Uterus (tissue), 2 donors: ENCODE results near the gene NIM1K.

Source experiments
- POLR2A ChIP-seq, 2 donors: fragments of 450-650 bp; IDR thresholded peaks; one replicate each; pipeline ENCODE4 v1.6.1; 2016; ENCODE audit warnings: antibody characterized with exemption in 2 of 2, mild to moderate bottlenecking in 1 of 2, moderate library complexity in 1 of 2
- TF ChIP-seq, protein P1 (sequence below), 4 experiments: fragments of 200-600 bp in 2 of 4; fragments of 450-650 bp in 2 of 4; sonication (generic) in 2 of 4; IDR thresholded peaks; one replicate each; pipeline ENCODE4 v1.5.1; 2016 to 2019; ENCODE audit warnings: antibody characterized with exemption in 4 of 4, mild to moderate bottlenecking in 2 of 4, moderate library complexity in 1 of 4

DNA sequence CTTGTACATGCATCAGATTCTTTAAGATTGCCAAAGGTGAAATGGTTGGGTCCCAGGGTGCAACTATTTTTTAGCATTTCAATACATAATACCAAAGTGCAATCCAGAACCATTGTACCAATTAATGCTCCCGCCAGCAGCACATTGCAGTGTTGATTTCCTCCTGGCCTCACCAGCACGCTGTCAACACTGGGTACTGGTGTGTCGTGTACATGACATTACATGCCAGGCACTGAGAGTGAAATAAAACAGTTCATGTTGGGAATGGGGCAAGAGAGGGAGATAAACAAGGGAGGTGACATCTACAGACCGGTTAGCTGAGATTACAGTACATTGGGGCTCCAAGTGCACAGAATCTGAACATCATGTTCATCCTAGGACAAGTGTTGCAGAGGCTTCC, 83.4 kb downstream of the NIM1K start:
- TF ChIP-seq, protein P1, sequence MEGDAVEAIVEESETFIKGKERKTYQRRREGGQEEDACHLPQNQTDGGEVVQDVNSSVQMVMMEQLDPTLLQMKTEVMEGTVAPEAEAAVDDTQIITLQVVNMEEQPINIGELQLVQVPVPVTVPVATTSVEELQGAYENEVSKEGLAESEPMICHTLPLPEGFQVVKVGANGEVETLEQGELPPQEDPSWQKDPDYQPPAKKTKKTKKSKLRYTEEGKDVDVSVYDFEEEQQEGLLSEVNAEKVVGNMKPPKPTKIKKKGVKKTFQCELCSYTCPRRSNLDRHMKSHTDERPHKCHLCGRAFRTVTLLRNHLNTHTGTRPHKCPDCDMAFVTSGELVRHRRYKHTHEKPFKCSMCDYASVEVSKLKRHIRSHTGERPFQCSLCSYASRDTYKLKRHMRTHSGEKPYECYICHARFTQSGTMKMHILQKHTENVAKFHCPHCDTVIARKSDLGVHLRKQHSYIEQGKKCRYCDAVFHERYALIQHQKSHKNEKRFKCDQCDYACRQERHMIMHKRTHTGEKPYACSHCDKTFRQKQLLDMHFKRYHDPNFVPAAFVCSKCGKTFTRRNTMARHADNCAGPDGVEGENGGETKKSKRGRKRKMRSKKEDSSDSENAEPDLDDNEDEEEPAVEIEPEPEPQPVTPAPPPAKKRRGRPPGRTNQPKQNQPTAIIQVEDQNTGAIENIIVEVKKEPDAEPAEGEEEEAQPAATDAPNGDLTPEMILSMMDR (IDR thresholded peaks at IDR 0.05), result no peak
- TF ChIP-seq POLR2A (IDR thresholded peaks at IDR 0.05), result no peak
